Fibroblast of pulmonary artery (primary cell): ENCODE measurements around the gene SCART1.
"Not testable (repeated sequence)": the region's sequence is repeated elsewhere in the genome, so short reads cannot be mapped to it uniquely, and the experiment has no call there.

Experiments
- DNase-seq: peaks from one replicate; pipeline ENCODE4 v3.0.0-alpha.2; 2010; ENCODE audit warnings: low read depth
- H3K4me3 ChIP-seq: replicated peaks from 2 replicates; pipeline ENCODE4 v1.5.1; 2011; ENCODE audit warnings: low read depth, mild to moderate bottlenecking, control low read depth, low read length, moderate library complexity
- TF ChIP-seq, protein P1 (sequence below): IDR thresholded peaks from 2 replicates; pipeline ENCODE4 v1.5.1; 2011; ENCODE audit warnings: mild to moderate bottlenecking, control low read depth, low read length, inconsistent platforms; ENCODE audit errors: missing control alignments

Gene SCART1

GRCh38 chr10:133464582-133465031 lies 10.9 kb downstream of the SCART1 start:
- DNase-seq = no peak
- TF ChIP-seq, protein P1, sequence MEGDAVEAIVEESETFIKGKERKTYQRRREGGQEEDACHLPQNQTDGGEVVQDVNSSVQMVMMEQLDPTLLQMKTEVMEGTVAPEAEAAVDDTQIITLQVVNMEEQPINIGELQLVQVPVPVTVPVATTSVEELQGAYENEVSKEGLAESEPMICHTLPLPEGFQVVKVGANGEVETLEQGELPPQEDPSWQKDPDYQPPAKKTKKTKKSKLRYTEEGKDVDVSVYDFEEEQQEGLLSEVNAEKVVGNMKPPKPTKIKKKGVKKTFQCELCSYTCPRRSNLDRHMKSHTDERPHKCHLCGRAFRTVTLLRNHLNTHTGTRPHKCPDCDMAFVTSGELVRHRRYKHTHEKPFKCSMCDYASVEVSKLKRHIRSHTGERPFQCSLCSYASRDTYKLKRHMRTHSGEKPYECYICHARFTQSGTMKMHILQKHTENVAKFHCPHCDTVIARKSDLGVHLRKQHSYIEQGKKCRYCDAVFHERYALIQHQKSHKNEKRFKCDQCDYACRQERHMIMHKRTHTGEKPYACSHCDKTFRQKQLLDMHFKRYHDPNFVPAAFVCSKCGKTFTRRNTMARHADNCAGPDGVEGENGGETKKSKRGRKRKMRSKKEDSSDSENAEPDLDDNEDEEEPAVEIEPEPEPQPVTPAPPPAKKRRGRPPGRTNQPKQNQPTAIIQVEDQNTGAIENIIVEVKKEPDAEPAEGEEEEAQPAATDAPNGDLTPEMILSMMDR = no peak
- H3K4me3 ChIP-seq = no peak overlapping the region

DNA sequence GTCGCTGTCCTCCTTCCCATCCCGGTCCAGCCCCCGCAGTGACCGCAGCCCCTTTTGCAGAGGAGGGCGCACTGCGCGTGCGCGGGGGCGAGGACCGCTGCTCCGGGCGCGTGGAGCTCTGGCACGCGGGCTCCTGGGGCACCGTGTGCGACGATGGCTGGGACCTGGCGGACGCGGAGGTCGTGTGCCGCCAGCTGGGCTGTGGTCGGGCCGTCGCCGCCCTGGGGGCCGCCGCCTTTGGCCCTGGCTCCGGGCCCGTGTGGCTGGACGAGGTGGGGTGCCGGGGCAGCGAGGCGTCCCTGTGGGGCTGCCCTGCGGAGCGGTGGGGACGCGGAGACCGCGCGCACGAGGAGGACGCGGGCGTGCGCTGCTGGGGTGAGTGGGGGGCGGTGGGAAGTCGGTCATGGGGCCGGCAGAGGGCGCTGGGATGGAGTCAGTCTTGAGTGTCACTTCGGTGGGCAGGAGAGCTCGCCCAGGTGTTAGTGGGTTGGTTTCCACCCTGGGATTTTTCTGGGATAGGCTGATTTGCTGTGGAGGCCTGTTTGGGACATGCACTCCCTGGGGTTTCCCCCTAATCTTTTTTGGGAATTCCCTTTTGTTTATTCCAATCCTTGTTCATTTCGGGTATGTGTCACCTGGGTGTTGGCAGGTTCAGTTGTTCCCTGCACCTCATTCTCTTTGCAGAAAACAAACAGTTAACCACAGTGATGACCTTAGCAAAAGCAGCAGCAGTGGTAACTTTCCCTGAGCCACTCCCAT lies 11.6 kb downstream of the SCART1 start:
- H3K4me3 ChIP-seq = no peak overlapping the region
- DNase-seq = no peak
- TF ChIP-seq, protein P1 = no peak

GRCh38 chr10:133465950-133466474 lies 12.3 kb downstream of the SCART1 start:
- TF ChIP-seq, protein P1 = no peak
- DNase-seq = no peak
- no peak overlapping the region for H3K4me3 ChIP-seq

DNA sequence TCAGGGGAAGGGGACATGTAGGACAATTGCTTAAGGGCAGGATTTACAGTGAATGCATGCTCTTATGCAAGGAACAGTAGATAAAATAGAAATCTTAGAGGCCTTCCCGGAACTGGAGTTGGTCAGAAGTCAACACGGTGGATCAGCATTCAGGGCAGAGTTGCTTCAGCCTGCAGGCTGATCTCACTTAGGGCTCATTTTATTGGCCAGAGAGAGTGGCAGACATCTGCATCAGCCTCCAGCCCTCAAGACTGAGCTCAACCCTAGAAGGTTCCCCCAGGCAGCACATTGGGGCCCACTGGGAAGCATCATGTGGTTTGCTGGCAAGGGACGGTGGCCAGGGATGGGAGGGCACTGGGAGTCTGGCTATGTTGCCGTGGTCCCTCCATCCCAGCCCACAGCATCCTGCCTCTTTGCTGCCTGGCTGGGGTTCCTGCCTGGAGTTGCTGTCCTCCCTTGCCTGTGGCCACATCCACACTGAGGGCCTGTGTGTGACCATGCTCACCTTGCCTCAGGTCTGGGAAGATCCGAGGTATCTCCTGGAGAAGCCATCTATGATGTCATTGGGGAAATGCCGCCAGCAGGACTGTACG lies 13.0 kb downstream of the SCART1 start:
- TF ChIP-seq, protein P1 = no peak
- no peak for DNase-seq
- H3K4me3 ChIP-seq = no peak overlapping the region

GRCh38 chr10:133467286-133467911 lies 13.7 kb downstream of the SCART1 start:
- H3K4me3 ChIP-seq = no peak overlapping the region
- TF ChIP-seq, protein P1 = no peak
- DNase-seq = no peak

GRCh38 chr10:133469205-133469604 lies 15.5 kb downstream of the SCART1 start:
- not testable (repeated sequence) for H3K4me3 ChIP-seq, DNase-seq
